NCI-H2227 (cell line): Measurements from ENCODE around the gene ZNF407.

Experiments
- DNase-seq: peaks from one replicate; lab custom pipeline; 2025; ENCODE audit not compliant: unreplicated experiment; lab: John Stamatoyannopoulos, UW

Gene ZNF407

GRCh38 chr18:74665905-74666304 lies 68.2 kb downstream of the ZNF407 start:
- no peak for DNase-seq

DNA sequence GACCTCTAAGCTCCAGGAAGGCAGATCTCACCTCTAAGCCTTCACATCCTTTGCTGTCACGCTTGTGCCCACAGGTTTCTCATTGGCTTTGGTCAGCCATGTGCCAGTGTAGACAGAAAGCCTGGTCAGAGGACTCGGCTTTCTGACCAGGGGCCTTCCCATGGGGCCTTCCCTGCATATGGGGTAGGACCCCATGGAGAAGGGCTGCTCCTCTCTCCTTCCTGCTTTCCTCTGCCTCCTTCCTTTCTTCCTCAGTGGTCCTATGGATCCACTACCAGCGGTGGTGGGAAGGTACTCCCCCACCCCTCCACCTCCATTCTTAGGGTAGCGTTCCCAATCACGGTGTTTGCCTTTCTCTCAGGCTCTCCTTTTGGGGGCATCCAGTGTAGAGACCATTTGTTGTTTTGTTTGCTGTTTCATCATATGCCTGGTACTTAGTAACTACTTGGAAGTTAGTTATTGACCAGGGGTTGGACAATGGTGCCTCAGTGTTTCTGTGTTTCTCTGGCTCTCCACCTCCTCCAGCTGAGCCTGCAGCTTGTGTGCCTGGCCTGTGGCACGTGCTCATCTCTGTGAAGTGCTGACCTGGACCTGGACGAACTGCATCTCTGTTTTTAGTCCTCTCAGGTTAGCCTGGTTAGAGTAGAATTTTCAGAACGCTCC lies 71.6 kb downstream of the ZNF407 start:
- no peak for DNase-seq

DNA sequence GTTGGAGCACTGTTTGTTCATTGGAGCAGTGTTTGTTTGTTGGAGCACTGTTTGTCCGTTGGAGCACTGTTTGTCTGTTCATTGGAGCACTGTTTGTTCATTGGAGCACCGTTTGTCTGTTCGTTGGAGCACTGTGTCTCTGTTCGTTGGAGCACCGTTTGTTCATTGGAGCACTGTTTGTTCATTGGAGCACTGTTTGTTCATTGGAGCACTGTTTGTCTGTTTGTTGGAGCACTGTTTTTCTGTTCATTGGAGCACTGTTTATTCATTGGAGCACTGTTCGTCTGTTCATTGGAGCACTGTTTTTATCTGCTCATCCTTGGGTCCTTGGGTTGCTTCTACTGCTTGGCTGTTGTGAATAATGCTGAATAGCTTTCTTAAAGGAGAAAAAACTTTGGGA lies 74.7 kb downstream of the ZNF407 start:
- no peak for DNase-seq

GRCh38 chr18:74674487-74674886 lies 76.8 kb downstream of the ZNF407 start:
- DNase-seq = no peak

- DNase-seq = no peak
Observed at GRCh38 chr18:74679006-74679678, 81.5 kb downstream of the ZNF407 start.

GRCh38 chr18:74679679-74680076 lies 82.0 kb downstream of the ZNF407 start:
- no peak for DNase-seq

DNA sequence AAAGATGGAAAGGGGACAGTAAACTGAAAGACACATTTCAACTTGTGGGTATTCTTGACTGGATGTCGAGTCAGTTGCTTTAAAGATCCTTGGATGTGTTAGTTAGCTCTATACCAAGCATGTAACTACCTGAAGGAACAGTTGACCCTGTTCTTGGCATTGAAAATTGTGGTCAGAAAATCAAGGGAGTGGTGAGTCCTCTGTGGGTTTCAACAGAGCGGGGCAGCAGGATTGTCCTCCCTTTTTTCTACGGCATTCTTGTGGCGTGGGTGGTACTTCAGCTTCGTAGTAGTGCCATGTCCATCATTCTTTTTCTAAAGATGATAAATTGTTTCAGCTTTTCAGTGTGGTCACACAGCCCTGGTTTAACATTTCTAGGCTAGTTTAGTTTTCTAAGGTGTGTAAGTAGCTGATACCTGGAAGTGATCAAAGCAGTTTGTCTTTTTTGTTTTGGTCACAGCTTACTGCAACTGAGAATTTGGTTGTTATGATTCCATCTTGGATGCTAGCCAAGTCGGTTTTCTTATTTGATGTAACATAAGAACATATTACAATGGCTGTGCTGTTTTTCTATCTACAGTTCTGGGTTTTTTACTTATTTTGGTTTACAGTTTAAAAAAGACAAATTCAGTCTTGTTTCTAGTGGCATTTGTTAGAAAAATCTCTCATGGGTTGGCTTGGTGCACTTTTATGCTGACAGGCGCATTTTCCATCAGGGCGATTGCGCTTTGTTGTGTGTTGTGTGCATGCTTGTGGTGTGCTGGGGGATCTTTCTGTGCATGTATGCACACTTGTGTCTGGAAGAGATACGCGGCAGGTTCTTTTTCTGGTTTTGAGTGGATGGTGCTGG lies 84.7 kb downstream of the ZNF407 start:
- no peak for DNase-seq

DNA sequence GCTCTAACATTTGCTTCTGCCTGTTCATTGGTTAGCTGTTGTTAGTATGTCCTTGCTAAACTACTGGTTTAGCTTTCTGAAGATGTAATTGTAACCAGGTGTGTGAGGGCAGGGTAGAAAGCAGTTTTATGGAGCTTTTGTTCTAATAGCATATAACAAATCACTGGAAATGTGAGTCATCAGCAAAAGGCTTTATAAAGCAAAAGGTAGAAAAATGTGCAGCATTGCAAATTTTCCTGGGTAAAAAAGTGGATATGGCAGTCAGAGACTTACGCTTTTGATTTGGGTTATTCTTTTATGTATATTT lies 85.3 kb downstream of the ZNF407 start:
- DNase-seq = no peak

DNA sequence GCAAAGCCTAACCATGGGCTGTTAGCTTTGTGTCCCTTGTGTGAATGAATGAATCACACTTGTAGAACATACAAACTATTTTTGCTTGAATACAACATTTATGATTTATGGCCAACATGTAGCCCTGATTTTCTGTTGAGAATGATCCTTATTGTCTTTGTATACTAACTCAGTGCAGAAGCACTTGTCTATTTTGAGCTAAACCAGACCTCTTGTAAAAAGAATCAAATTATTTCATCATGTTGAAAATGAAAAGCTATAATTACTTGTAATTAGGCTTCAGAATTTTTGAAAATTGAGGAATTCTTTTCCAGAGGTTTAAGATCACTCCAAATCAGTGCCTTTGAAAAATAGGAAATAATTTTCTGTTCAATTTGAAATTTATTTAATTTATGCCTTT lies 85.9 kb downstream of the ZNF407 start:
- DNase-seq = no peak

GRCh38 chr18:74689251-74689650 lies 91.6 kb downstream of the ZNF407 start:
- DNase-seq = no peak

DNA sequence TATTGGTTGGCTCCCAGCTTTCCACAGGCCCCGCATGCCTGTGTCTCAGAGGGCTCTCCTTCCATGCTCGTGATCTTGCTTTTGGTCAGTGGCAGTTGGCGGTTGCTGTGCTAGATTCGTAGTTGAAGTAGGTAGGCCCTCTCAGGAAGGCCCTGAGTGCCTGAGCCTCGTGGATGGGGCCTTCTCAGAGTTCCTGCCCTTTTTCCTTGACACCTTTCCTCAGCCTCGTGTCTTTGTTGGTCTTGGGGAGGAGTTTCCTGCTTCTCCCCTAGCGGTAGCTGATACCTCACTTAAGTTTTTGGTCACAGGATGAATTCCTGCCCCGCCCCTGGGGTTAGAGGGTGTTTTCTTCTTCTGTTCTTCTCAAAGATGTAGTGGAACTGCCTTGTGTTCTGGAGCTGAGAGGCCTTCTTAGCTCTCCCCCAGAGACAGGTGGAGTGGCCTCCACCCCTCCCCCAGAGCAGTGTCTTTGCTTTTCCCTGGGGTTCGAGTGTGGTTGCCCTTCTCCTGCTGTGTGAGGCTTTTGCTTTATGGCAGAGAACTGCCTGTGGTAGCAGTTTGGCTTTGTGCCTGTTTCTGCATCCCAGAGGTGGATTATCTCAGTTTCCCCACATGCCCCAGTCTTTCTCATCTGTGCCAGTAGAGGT lies 94.8 kb downstream of the ZNF407 start:
- no peak for DNase-seq

- DNase-seq = no peak
Observed at GRCh38 chr18:74694436-74694835, 96.8 kb downstream of the ZNF407 start.

- no peak for DNase-seq
Observed at GRCh38 chr18:74695170-74695569, 97.5 kb downstream of the ZNF407 start.

- DNase-seq = no peak
Observed at GRCh38 chr18:74698881-74699280, 101.2 kb downstream of the ZNF407 start.

DNA sequence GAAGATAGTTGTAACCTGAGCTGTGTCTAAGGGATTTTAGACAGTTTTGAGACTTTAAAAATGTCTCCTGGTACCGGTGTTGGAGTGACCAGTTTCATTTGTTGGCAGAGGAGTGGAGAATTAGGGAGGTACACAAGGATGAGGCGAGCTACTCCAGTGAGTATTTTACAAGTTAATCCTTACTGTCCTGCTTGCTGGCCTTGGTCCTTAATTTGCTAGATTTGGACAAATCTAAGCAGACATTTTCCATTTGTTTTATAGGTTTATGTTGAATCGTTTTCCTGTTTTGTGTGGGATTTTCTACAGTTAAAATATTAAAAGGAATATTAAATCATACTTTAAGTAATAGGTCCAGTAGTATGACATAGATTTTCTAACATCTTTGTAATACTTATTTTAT lies 101.8 kb downstream of the ZNF407 start:
- no peak for DNase-seq

GRCh38 chr18:74702950-74703349 lies 105.3 kb downstream of the ZNF407 start:
- no peak for DNase-seq

GRCh38 chr18:74708169-74708568 lies 110.5 kb downstream of the ZNF407 start:
- DNase-seq = no peak

- DNase-seq = no peak
Observed at GRCh38 chr18:74709452-74709851, 111.8 kb downstream of the ZNF407 start.

DNA sequence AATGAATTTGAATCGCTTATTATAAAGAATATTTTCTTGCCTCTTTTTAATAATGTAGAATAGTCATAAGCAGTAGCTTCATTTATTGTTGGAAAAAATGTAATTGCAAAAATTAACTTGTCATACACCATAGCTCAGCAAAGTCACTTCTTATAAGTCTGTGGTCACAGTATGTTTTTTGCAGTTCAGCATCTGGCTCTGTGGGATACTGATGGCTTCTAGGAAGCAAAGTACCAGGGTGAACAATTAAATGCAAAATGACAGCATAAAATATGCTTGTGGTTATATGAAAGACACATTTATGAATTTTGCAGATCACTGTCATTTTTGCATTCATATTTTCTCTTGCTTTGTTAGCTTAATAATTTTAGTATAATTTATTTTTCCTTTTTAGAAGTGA lies 116.5 kb downstream of the ZNF407 start:
- DNase-seq = no peak

GRCh38 chr18:74714791-74715190 lies 117.1 kb downstream of the ZNF407 start:
- no peak for DNase-seq

DNA sequence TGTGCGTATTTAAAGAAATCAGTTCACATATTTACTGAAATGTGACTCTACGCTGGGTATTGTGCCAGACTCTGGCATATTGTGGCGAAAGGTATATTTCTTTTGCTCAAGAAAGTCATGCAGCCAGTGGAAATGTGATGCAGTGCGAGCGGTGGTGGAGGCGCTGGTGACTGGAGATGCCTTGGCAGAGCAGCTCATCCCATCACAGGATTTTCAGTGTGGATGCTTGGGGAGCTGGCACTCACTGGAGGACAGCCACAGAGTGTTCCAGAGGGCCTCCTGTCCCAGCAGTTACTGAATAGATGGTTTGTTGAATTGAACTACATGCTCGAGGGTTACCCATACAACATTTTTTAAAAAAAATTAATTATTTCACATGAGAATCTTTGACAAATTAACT lies 117.6 kb downstream of the ZNF407 start:
- DNase-seq = no peak
